Measurements from ENCODE around the gene MINDY3.

The MINDY3 gene

DNA sequence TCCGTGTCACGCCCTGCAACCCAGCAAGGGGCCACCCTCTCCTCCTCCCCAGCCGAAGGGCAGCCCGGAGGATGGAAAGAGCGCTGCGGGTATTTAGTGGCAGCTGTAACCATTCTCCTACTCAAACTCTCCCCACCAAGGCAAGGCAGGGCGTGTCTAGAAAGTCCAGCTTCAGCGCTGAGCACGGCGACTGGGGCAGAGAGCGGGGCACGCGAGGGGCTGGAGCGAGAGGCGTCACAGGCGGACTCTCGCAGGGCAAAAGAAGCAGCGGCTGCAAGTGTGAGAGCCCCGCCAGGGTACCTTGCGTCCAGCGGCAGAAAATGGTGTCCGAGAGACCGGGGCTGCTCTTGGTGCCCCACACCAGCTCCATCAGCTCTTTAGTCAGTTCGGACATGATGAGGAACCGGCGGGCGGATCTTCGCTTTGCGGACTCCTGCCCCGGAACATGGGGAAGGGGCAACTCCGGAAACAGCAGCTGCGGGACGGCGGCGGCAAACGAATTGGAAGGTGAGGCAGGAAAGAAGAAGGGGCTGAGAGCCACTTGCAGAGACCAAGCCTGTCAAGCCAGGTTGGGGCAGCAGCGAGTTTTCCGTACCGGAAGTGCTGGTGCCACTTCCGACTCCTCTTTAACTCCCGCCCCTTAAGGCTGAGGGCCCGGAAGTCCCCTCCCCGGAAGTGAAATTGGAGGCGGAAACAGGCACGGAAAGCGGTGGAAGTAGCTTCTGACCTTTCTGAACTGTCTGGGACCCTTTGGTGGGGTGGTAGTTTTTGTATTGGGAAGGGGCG lies at the start of gene MINDY3:
TSS of gene MINDY3 (minus strand) at position 602 of the 786 bp plus-strand sequence. CDS start at position 394, 208 bp downstream.
- POLR2A ChIA-PET, result interaction anchor here (0.6 to 1.3 kb wide), 3 partner anchors 19 to 957 kb away, joined by 3 to 10 read pairs (median 4); partner anchors contain the start of gene RSU1
- peak within 1 kb of the TSS; percentile 71 for H3K4me3 ChIP-seq (ENCODE audit: low read depth, low read length)
- no peaks in the 10 kb centered on the region for H3K36me3 ChIP-seq (ENCODE audit: control insufficient read depth in 2 of 2, insufficient read depth in 1 of 2, low read length in 2 of 2)
- peak within 1 kb of the TSS; percentile 91 for H3K27ac ChIP-seq (ENCODE audit: extremely low read depth, low read depth, low read length)
- CTCF ChIA-PET, result interaction anchor here (0.6 kb wide), 1 partner anchor 241 kb away, joined by 3 read pairs; no protein-coding TSS in a partner anchor
- no peaks in the 10 kb centered on the region for H3K9me3 ChIP-seq (ENCODE audit: control insufficient read depth, insufficient read depth, low read depth, low read length)
- H3K4me1 ChIP-seq (ENCODE audit: control insufficient read depth, insufficient read depth, low read length), result peaks cover 23% of the 10 kb centered on the region
- TF ChIP-seq, protein P1, sequence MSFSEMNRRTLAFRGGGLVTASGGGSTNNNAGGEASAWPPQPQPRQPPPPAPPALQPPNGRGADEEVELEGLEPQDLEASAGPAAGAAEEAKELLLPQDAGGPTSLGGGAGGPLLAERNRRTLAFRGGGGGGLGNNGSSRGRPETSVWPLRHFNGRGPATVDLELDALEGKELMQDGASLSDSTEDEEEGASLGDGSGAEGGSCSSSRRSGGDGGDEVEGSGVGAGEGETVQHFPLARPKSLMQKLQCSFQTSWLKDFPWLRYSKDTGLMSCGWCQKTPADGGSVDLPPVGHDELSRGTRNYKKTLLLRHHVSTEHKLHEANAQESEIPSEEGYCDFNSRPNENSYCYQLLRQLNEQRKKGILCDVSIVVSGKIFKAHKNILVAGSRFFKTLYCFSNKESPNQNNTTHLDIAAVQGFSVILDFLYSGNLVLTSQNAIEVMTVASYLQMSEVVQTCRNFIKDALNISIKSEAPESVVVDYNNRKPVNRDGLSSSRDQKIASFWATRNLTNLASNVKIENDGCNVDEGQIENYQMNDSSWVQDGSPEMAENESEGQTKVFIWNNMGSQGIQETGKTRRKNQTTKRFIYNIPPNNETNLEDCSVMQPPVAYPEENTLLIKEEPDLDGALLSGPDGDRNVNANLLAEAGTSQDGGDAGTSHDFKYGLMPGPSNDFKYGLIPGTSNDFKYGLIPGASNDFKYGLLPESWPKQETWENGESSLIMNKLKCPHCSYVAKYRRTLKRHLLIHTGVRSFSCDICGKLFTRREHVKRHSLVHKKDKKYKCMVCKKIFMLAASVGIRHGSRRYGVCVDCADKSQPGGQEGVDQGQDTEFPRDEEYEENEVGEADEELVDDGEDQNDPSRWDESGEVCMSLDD (tag by site-specific recombination; IDR thresholded peaks at IDR 0.05), result no peak
- TF ChIP-seq KLF17 (tag by site-specific recombination; IDR thresholded peaks at IDR 0.05) (no peak), ZNF549 (tag by site-specific recombination; IDR thresholded peaks at IDR 0.05) (no peak), ELK4 (IDR thresholded peaks at IDR 0.05; ENCODE audit: borderline replicate concordance, low read depth, low read length) (peak; percentile 85), ZNF521 (tag by site-specific recombination; IDR thresholded peaks at IDR 0.05) (no peak), KLF8 (tag by site-specific recombination; IDR thresholded peaks at IDR 0.05) (peak; percentile 29; the same call in 1 of the 2 replicates), ZNF112 (tag by site-specific recombination; IDR thresholded peaks at IDR 0.05) (no peak), ZNF704 (tag by site-specific recombination; IDR thresholded peaks at IDR 0.05) (no peak), KLF7 (tag by site-specific recombination; IDR thresholded peaks at IDR 0.05; ENCODE audit: borderline replicate concordance) (0 out of 2 replicates have a peak, but pooled peaks have one; percentile 32), ZNF132 (tag by site-specific recombination; IDR thresholded peaks at IDR 0.05; ENCODE audit: borderline replicate concordance) (no peak), ZNF223 (tag by site-specific recombination; IDR thresholded peaks at IDR 0.05) (no peak), ZNF501 (tag by site-specific recombination; IDR thresholded peaks at IDR 0.05) (peak; percentile 73; the same call in 1 of the 2 replicates), ZNF114 (tag by site-specific recombination; IDR thresholded peaks at IDR 0.05) (no peak), ZNF423 (tag by site-specific recombination; IDR thresholded peaks at IDR 0.05) (no peak), KLF1 (tag by site-specific recombination; IDR thresholded peaks at IDR 0.05) (peak; percentile 76), ZNF398 (tag by site-specific recombination; IDR thresholded peaks at IDR 0.05) (peak; percentile 33; the same call in 1 of the 2 replicates), WT1 (tag by site-specific recombination; IDR thresholded peaks at IDR 0.05) (peak; percentile 46; the same call in 1 of the 2 replicates), ZNF202 (tag by site-specific recombination; IDR thresholded peaks at IDR 0.05; ENCODE audit: borderline replicate concordance) (no peak), ZBTB7A (tag by site-specific recombination; IDR thresholded peaks at IDR 0.05; ENCODE audit: low read depth) (no peak; the same call in 1 of the 2 replicates), ZNF2 (tag by site-specific recombination; IDR thresholded peaks at IDR 0.05) (peak; percentile 32; the same call in 1 of the 2 replicates)
- TF ChIP-seq, protein P2, sequence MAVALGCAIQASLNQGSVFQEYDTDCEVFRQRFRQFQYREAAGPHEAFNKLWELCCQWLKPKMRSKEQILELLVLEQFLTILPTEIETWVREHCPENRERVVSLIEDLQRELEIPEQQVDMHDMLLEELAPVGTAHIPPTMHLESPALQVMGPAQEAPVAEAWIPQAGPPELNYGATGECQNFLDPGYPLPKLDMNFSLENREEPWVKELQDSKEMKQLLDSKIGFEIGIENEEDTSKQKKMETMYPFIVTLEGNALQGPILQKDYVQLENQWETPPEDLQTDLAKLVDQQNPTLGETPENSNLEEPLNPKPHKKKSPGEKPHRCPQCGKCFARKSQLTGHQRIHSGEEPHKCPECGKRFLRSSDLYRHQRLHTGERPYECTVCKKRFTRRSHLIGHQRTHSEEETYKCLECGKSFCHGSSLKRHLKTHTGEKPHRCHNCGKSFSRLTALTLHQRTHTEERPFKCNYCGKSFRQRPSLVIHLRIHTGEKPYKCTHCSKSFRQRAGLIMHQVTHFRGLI (tag by site-specific recombination; IDR thresholded peaks at IDR 0.05), result no peak
- TF ChIP-seq, protein P3, sequence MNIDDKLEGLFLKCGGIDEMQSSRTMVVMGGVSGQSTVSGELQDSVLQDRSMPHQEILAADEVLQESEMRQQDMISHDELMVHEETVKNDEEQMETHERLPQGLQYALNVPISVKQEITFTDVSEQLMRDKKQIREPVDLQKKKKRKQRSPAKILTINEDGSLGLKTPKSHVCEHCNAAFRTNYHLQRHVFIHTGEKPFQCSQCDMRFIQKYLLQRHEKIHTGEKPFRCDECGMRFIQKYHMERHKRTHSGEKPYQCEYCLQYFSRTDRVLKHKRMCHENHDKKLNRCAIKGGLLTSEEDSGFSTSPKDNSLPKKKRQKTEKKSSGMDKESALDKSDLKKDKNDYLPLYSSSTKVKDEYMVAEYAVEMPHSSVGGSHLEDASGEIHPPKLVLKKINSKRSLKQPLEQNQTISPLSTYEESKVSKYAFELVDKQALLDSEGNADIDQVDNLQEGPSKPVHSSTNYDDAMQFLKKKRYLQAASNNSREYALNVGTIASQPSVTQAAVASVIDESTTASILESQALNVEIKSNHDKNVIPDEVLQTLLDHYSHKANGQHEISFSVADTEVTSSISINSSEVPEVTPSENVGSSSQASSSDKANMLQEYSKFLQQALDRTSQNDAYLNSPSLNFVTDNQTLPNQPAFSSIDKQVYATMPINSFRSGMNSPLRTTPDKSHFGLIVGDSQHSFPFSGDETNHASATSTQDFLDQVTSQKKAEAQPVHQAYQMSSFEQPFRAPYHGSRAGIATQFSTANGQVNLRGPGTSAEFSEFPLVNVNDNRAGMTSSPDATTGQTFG (tag by site-specific recombination; IDR thresholded peaks at IDR 0.05; ENCODE audit: borderline replicate concordance), result no peak
- TF ChIP-seq, protein P4, sequence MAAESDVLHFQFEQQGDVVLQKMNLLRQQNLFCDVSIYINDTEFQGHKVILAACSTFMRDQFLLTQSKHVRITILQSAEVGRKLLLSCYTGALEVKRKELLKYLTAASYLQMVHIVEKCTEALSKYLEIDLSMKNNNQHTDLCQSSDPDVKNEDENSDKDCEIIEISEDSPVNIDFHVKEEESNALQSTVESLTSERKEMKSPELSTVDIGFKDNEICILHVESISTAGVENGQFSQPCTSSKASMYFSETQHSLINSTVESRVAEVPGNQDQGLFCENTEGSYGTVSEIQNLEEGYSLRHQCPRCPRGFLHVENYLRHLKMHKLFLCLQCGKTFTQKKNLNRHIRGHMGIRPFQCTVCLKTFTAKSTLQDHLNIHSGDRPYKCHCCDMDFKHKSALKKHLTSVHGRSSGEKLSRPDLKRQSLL (tag by site-specific recombination; IDR thresholded peaks at IDR 0.05), result no peak

All from HEK293 (cell line).